ENCODE results near the gene SCARB1.

DNA sequence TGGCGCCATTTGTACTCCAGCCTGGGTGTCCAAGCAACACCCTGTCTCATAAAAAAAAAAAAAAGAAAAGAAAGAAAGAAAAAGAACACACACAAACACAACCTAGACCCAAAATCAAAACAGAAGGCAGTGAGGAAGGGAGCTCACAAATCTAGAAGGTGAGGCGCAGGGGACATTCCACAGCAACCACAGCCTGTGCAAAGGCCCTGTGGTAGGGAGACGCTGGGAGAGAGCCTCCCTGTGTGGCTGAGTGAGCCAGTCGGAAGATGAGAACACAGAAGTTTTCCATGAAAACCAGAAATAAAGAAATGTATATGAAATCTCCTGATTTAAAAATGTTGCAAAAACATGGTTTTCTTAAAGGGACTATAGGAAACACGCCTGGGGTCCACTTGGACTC is 44.6 kb downstream of the SCARB1 start:
- TF ChIP-seq, protein P1, sequence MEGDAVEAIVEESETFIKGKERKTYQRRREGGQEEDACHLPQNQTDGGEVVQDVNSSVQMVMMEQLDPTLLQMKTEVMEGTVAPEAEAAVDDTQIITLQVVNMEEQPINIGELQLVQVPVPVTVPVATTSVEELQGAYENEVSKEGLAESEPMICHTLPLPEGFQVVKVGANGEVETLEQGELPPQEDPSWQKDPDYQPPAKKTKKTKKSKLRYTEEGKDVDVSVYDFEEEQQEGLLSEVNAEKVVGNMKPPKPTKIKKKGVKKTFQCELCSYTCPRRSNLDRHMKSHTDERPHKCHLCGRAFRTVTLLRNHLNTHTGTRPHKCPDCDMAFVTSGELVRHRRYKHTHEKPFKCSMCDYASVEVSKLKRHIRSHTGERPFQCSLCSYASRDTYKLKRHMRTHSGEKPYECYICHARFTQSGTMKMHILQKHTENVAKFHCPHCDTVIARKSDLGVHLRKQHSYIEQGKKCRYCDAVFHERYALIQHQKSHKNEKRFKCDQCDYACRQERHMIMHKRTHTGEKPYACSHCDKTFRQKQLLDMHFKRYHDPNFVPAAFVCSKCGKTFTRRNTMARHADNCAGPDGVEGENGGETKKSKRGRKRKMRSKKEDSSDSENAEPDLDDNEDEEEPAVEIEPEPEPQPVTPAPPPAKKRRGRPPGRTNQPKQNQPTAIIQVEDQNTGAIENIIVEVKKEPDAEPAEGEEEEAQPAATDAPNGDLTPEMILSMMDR (IDR thresholded peaks at IDR 0.05; ENCODE audit: low read length) = no peak
- no peak for TF ChIP-seq EZH2 (IDR thresholded peaks at IDR 0.05; ENCODE audit: borderline replicate concordance, low read length)
